ENCODE results near the gene TASP1. TPM values are rescaled to one million over a fixed set of nuclear protein-coding genes. Genes with fewer than 3 reads are reported as not detected.

The TASP1 gene
- total and polyA plus RNA-seq, 10 of the 15 experiments (the other 5 are each of a cell fraction or from before 2014, with no cell fraction given) = 7.4 to 17.8 (median 10.5) TPM

GRCh38 chr20:13461849-13462458 lies 176.8 kb downstream of the TASP1 start:
- ChIA-PET POLR2A (no interaction called here), SMC1A (ENCODE audit: uncharacterized antibody, unreplicated experiment) (interaction anchor here (0.6 to 3.8 kb wide), 8 partner anchors 15 to 300 kb away, joined by 3 to 24 read pairs (median 3); no protein-coding TSS in a partner anchor), RAD21 (ENCODE audit: unreplicated experiment) (interaction anchor here (1.3 to 2.8 kb wide), 3 partner anchors 84 to 326 kb away, joined by 3 to 10 read pairs (median 5); no protein-coding TSS in a partner anchor), CTCF (interaction anchor here (0.8 to 5.1 kb wide), 8 partner anchors 11 to 343 kb away, joined by 3 to 72 read pairs (median 4); no protein-coding TSS in a partner anchor)
- TF ChIP-seq YY1 (IDR thresholded peaks at IDR 0.05; ENCODE audit: low read depth, low read length) = no peak
- TF ChIP-seq MLLT1 (IDR thresholded peaks at IDR 0.05) = no peak
- no peak for TF ChIP-seq BACH1 (IDR thresholded peaks at IDR 0.05; ENCODE audit: borderline replicate concordance)
- TF ChIP-seq SKIL (IDR thresholded peaks at IDR 0.05; ENCODE audit: low read depth, poor library complexity, severe bottlenecking) = no peak
- no peak for DNase-seq (ENCODE audit: low read depth, low spot score)
- Histone ChIP-seq H4K20me1 (ENCODE audit: control insufficient read depth, insufficient read depth) (no peaks in the 10 kb centered on the region), H3K27me3 (replicated peaks in 1 of 2; ENCODE audit: control insufficient read depth in 2 of 2, insufficient read depth in 2 of 2, low read length in 1 of 2) (no peaks in the 10 kb centered on the region), H3K79me2 (ENCODE audit: control insufficient read depth, insufficient read depth, low read length) (no peaks in the 10 kb centered on the region), H3K27ac (ENCODE audit: control insufficient read depth, insufficient read depth) (no peak overlapping the region), H3K4me2 (ENCODE audit: control insufficient read depth, insufficient read depth) (no peak overlapping the region), H3K4me3 (no peak overlapping the region), H3K4me1 (ENCODE audit: control insufficient read depth, insufficient read depth, low read length) (no peaks in the 10 kb centered on the region), H2AFZ (ENCODE audit: control insufficient read depth, low read depth, low read length) (no peak overlapping the region), H3K9ac (ENCODE audit: control insufficient read depth, insufficient read depth, low read length) (no peak overlapping the region), H3K36me3 (ENCODE audit: control insufficient read depth in 2 of 2, insufficient read depth in 2 of 2, low read length in 1 of 2) (no peaks in the 10 kb centered on the region), H3K9me3 (replicated peaks; ENCODE audit: control insufficient read depth, insufficient read depth, low read length) (no peaks in the 10 kb centered on the region)
- BruUV-seq (replicated peaks) = no TSS peak
- FAIRE-seq = no peak
- no peak for ATAC-seq
- 96% methylated on average over 2 of the region's 2 CpGs for WGBS (ENCODE audit: insufficient coverage, insufficient replicate concordance, low lambda C conversion rate, missing lambda C conversion rate)
- in situ Hi-C loops (cut with MboI) (loop anchor here (25.0 kb wide), 1 partner anchor 325 kb away; the partner anchor contains the start of genes ESF1 and NDUFAF5), intact Hi-C loops (cut with micrococcal nuclease; ENCODE audit: unreplicated experiment) (no loop called here)

Measured in GM12878 (cell line).